Measurements from ENCODE around the gene TRNP1.
A peak's percentile ranks its signal among the peaks of the same experiment; 100 is the strongest.
"Not testable (repeated sequence)": the region's sequence is repeated elsewhere in the genome, so short reads cannot be mapped to it uniquely, and the experiment has no call there.

The TRNP1 gene

GRCh38 chr1:26972821-26973220 lies 20.7 kb upstream of the TRNP1 start:
- peaks cover 8% of the 10 kb centered on the region for H3K4me1 ChIP-seq (ENCODE audit: control insufficient read depth, insufficient read depth, low read length)
- H3K27me3 ChIP-seq (ENCODE audit: control insufficient read depth, insufficient read depth, low read length) = no peaks in the 10 kb centered on the region
- no peaks in the 10 kb centered on the region for H3K9me3 ChIP-seq (ENCODE audit: control insufficient read depth, insufficient read depth, low read depth, low read length)
- no peak overlapping the region for H3K27ac ChIP-seq (ENCODE audit: low read depth, low read length)
- no peaks in the 10 kb centered on the region for H3K36me3 ChIP-seq (ENCODE audit: control insufficient read depth, insufficient read depth, low read length)
- H3K4me3 ChIP-seq (ENCODE audit: low read depth, low read length) = no peak overlapping the region
- no peak overlapping the region for H3K9ac ChIP-seq (ENCODE audit: low read length)

GRCh38 chr1:26976621-26977510 lies 16.6 kb upstream of the TRNP1 start:
- Histone ChIP-seq H3K4me1 (ENCODE audit: control insufficient read depth, insufficient read depth, low read length) (peaks cover 8% of the 10 kb centered on the region), H3K9me3 (ENCODE audit: control insufficient read depth, insufficient read depth, low read depth, low read length) (no peaks in the 10 kb centered on the region), H3K27ac (ENCODE audit: low read depth, low read length) (no peak overlapping the region), H3K9ac (ENCODE audit: low read length) (no peak overlapping the region), H3K27me3 (ENCODE audit: control insufficient read depth, insufficient read depth, low read length) (no peaks in the 10 kb centered on the region), H3K4me3 (ENCODE audit: low read depth, low read length) (no peak overlapping the region), H3K36me3 (ENCODE audit: control insufficient read depth, insufficient read depth, low read length) (no peaks in the 10 kb centered on the region)

- no peaks in the 10 kb centered on the region for H3K27me3 ChIP-seq (ENCODE audit: control insufficient read depth, insufficient read depth, low read length)
- no peak overlapping the region for H3K27ac ChIP-seq (ENCODE audit: low read depth, low read length)
- no peak overlapping the region for H3K9ac ChIP-seq (ENCODE audit: low read length)
- H3K4me1 ChIP-seq (ENCODE audit: control insufficient read depth, insufficient read depth, low read length) = no peaks in the 10 kb centered on the region
- H3K9me3 ChIP-seq (ENCODE audit: control insufficient read depth, insufficient read depth, low read depth, low read length) = no peaks in the 10 kb centered on the region
- no peaks in the 10 kb centered on the region for H3K36me3 ChIP-seq (ENCODE audit: control insufficient read depth, insufficient read depth, low read length)
- H3K4me3 ChIP-seq (ENCODE audit: low read depth, low read length) = no peak overlapping the region
Measured at GRCh38 chr1:26978901-26979300, 14.6 kb upstream of the TRNP1 start.

GRCh38 chr1:26981146-26981846 lies 12.2 kb upstream of the TRNP1 start:
- Histone ChIP-seq H3K9ac (ENCODE audit: low read length) (no peak overlapping the region), H3K9me3 (ENCODE audit: control insufficient read depth, insufficient read depth, low read depth, low read length) (no peaks in the 10 kb centered on the region), H3K27ac (ENCODE audit: low read depth, low read length) (no peak overlapping the region)

GRCh38 chr1:26983863-26984262 lies 9.6 kb upstream of the TRNP1 start:
- Histone ChIP-seq H3K27me3 (ENCODE audit: control insufficient read depth, insufficient read depth, low read length) (no peaks in the 10 kb centered on the region), H3K4me3 (ENCODE audit: low read depth, low read length) (no peak overlapping the region), H3K36me3 (ENCODE audit: control insufficient read depth, insufficient read depth, low read length) (no peaks in the 10 kb centered on the region), H3K9me3 (ENCODE audit: control insufficient read depth, insufficient read depth, low read depth, low read length) (no peaks in the 10 kb centered on the region), H3K9ac (ENCODE audit: low read length) (no peak overlapping the region), H3K4me1 (ENCODE audit: control insufficient read depth, insufficient read depth, low read length) (no peaks in the 10 kb centered on the region), H3K27ac (ENCODE audit: low read depth, low read length) (no peak overlapping the region)

More at GRCh38 chr1:26981146-26981846, 12.2 kb upstream of the TRNP1 start:
- H3K36me3 ChIP-seq (ENCODE audit: control insufficient read depth, insufficient read depth, low read length) = no peaks in the 10 kb centered on the region
- H3K4me3 ChIP-seq (ENCODE audit: low read depth, low read length) = no peak overlapping the region
- no peaks in the 10 kb centered on the region for H3K4me1 ChIP-seq (ENCODE audit: control insufficient read depth, insufficient read depth, low read length)
- no peaks in the 10 kb centered on the region for H3K27me3 ChIP-seq (ENCODE audit: control insufficient read depth, insufficient read depth, low read length)

- no peak overlapping the region for H3K27ac ChIP-seq (ENCODE audit: low read depth, low read length)
- H3K9me3 ChIP-seq (ENCODE audit: control insufficient read depth, insufficient read depth, low read depth, low read length) = no peaks in the 10 kb centered on the region
- no peaks in the 10 kb centered on the region for H3K36me3 ChIP-seq (ENCODE audit: control insufficient read depth, insufficient read depth, low read length)
- H3K9ac ChIP-seq (ENCODE audit: low read length) = no peak overlapping the region
- H3K27me3 ChIP-seq (ENCODE audit: control insufficient read depth, insufficient read depth, low read length) = no peaks in the 10 kb centered on the region
- no peak overlapping the region for H3K4me3 ChIP-seq (ENCODE audit: low read depth, low read length)
- H3K4me1 ChIP-seq (ENCODE audit: control insufficient read depth, insufficient read depth, low read length) = no peaks in the 10 kb centered on the region
Measured at GRCh38 chr1:26984291-26984690, 9.2 kb upstream of the TRNP1 start.

GRCh38 chr1:26986658-26987057 lies 6.8 kb upstream of the TRNP1 start:
- peaks cover 9% of the 10 kb centered on the region; the same call in 1 of the 2 replicates for H3K4me1 ChIP-seq (ENCODE audit: control insufficient read depth, insufficient read depth, low read length)
- no peak overlapping the region for H3K27ac ChIP-seq (ENCODE audit: low read depth, low read length)
- H3K4me3 ChIP-seq (ENCODE audit: low read depth, low read length) = no peak overlapping the region
- H3K9ac ChIP-seq (ENCODE audit: low read length) = no peak overlapping the region
- no peaks in the 10 kb centered on the region for H3K36me3 ChIP-seq (ENCODE audit: control insufficient read depth, insufficient read depth, low read length)
- no peaks in the 10 kb centered on the region for H3K9me3 ChIP-seq (ENCODE audit: control insufficient read depth, insufficient read depth, low read depth, low read length)
- peaks cover 2% of the 10 kb centered on the region; the same call in 1 of the 2 replicates for H3K27me3 ChIP-seq (ENCODE audit: control insufficient read depth, insufficient read depth, low read length)

- H3K27me3 ChIP-seq (ENCODE audit: control insufficient read depth, insufficient read depth, low read length); H3K9ac ChIP-seq (ENCODE audit: low read length); H3K4me3 ChIP-seq (ENCODE audit: low read depth, low read length); H3K9me3 ChIP-seq (ENCODE audit: control insufficient read depth, insufficient read depth, low read depth, low read length); H3K36me3 ChIP-seq (ENCODE audit: control insufficient read depth, insufficient read depth, low read length); H3K27ac ChIP-seq (ENCODE audit: low read depth, low read length): not testable (repeated sequence)
- peaks cover 17% of the 10 kb centered on the region; the same call in 1 of the 2 replicates for H3K4me1 ChIP-seq (ENCODE audit: control insufficient read depth, insufficient read depth, low read length)
Measured at GRCh38 chr1:26989403-26990109, 3.9 kb upstream of the TRNP1 start.

GRCh38 chr1:26991310-26992116 lies 2.0 kb upstream of the TRNP1 start:
- H3K36me3 ChIP-seq (ENCODE audit: control insufficient read depth, insufficient read depth, low read length) = peaks cover 4% of the 10 kb centered on the region; the same call in 1 of the 2 replicates
- peaks cover 18% of the 10 kb centered on the region; the same call in 1 of the 2 replicates for H3K27me3 ChIP-seq (ENCODE audit: control insufficient read depth, insufficient read depth, low read length)
- no peak overlapping the region for H3K9ac ChIP-seq (ENCODE audit: low read length)
- H3K4me3 ChIP-seq (ENCODE audit: low read depth, low read length) = no peak overlapping the region
- peaks cover 35% of the 10 kb centered on the region for H3K4me1 ChIP-seq (ENCODE audit: control insufficient read depth, insufficient read depth, low read length)
- no peak overlapping the region for H3K27ac ChIP-seq (ENCODE audit: low read depth, low read length)
- no peaks in the 10 kb centered on the region for H3K9me3 ChIP-seq (ENCODE audit: control insufficient read depth, insufficient read depth, low read depth, low read length)

- peaks cover 57% of the 10 kb centered on the region for H3K4me1 ChIP-seq (ENCODE audit: control insufficient read depth, insufficient read depth, low read length)
Measured at GRCh38 chr1:26994020-26994786, 711 bp downstream of the TRNP1 start.

More at GRCh38 chr1:26994020-26994786, 711 bp downstream of the TRNP1 start:
- H3K9ac ChIP-seq (ENCODE audit: low read length) = peak overlapping the region; percentile 81
- H3K36me3 ChIP-seq (ENCODE audit: control insufficient read depth, insufficient read depth, low read length) = peaks cover 4% of the 10 kb centered on the region; the same call in 1 of the 2 replicates
- H3K27me3 ChIP-seq (ENCODE audit: control insufficient read depth, insufficient read depth, low read length) = peaks cover 18% of the 10 kb centered on the region; the same call in 1 of the 2 replicates
- no peak overlapping the region for H3K27ac ChIP-seq (ENCODE audit: low read depth, low read length)
- H3K4me3 ChIP-seq (ENCODE audit: low read depth, low read length) = peak overlapping the region; percentile 86
- no peaks in the 10 kb centered on the region for H3K9me3 ChIP-seq (ENCODE audit: control insufficient read depth, insufficient read depth, low read depth, low read length)
